Activated naive CD4-positive, alpha-beta T cell treated with anti-CD3 and anti-CD28 coated beads, Interleukin-2, amount 50 U/mL, for 72 hours (primary cell): ENCODE data around the gene PHETA2. TPM values are rescaled to one million over a fixed set of nuclear protein-coding genes. Genes with fewer than 3 reads are reported as not detected.

Experiments used
- ATAC-seq, 2 donors: fragments of 150-1000 bp; cut with Tn5 transposase; 2 replicates each; pipeline ENCODE4 v1.10.0; 2021; ENCODE audit warnings: mild to moderate bottlenecking in 2 of 2, moderate library complexity in 2 of 2
- DNase-seq, 2 donors: peaks; one replicate each; pipeline ENCODE4 v3.0.0; 2021 to 2022; ENCODE audit warnings: low spot score in 2 of 2
- H3K27ac Mint-ChIP-seq, 2 donors: one replicate each; pipeline ENCODE4 v1.8.0; 2022; ENCODE audit warnings: mild to moderate bottlenecking in 2 of 2, mixed read lengths in 2 of 2
- H3K36me3 Mint-ChIP-seq, 2 donors: one replicate each; pipeline ENCODE4 v1.8.0; 2022; ENCODE audit warnings: mixed read lengths in 2 of 2
- H3K9me3 Mint-ChIP-seq, 2 donors: one replicate each; pipeline ENCODE4 v1.8.0; 2022; ENCODE audit warnings: mixed read lengths in 2 of 2
- total RNA-seq, 2 donors: library from RNA; stranded (reverse); gene quantifications; one replicate each; pipeline ENCODE4 v1.2.3, GENCODE V29; 2022

PHETA2 gene, protein sequence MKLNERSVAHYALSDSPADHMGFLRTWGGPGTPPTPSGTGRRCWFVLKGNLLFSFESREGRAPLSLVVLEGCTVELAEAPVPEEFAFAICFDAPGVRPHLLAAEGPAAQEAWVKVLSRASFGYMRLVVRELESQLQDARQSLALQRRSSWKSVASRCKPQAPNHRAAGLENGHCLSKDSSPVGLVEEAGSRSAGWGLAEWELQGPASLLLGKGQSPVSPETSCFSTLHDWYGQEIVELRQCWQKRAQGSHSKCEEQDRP
- total RNA-seq, result 1 to 10 TPM; 2.1 to 2.2 TPM

- peak in 1 of 2 donors; percentile 60 for DNase-seq
- peak within 1 kb of the TSS; percentile 62 to 89 for H3K27ac Mint-ChIP-seq
- no peak for ATAC-seq
These were observed at the start of gene PHETA2 for GRCh38 chr22:42074132-42074811. PHETA2 (plus strand) TSS chr22:42074248; CDS start chr22:42077294, 3,046 bp downstream.

DNA sequence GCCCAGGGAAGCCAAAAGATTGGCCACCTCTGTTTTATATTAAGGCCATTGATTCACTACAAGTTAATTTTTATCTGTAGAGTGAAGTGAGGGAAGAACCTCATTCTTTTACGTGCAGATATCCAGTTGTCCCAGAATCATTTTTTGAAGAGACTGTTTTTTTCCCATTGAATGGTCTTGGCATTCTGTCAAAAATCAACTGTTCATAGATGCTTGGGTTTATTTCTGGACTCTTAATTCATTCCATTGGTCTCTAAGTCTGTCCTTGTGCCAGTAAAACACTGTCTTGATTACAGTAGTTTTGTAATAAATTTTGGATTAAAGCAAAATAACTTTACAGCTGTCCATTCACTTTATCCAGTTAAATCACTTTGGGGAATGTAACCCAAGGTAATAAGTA, 48.6 kb upstream of the PHETA2 start:
- Mint-ChIP-seq H3K27ac (no peak overlapping the region), H3K9me3 (no peaks in the 10 kb centered on the region), H3K36me3 (no peaks in the 10 kb centered on the region)
- DNase-seq, result no peak
- ATAC-seq, result no peak

More at GRCh38 chr22:42074132-42074811, at the start of gene PHETA2:
- H3K36me3 Mint-ChIP-seq, result peaks cover 0 to 15% of the 10 kb centered on the region in 2 donors
- no peaks in the 10 kb centered on the region for H3K9me3 Mint-ChIP-seq

DNA sequence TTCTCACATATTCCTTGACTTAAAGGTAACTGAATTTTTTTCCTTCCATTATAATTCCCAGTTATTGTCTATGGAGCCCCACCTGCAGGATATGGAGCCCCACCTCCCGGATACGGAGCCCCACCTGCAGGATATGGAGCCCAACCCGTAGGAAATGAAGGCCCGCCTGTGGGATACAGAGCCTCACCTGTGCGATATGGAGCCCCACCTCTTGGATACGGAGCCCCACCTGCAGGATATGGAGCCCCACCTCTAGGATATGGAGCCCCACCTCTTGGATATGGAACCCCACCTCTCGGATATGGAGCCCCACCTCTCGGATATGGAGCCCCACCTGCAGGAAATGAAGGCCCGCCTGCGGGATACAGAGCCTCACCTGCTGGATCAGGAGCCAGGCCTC, 47.3 kb upstream of the PHETA2 start:
- H3K36me3 Mint-ChIP-seq, result no peaks in the 10 kb centered on the region
- H3K27ac Mint-ChIP-seq, result no peak overlapping the region
- H3K9me3 Mint-ChIP-seq, result no peaks in the 10 kb centered on the region

GRCh38 chr22:42033263-42034181, 40.5 kb upstream of the PHETA2 start:
- Mint-ChIP-seq H3K36me3 (peaks cover 12 to 18% of the 10 kb centered on the region in 2 donors), H3K27ac (no peak overlapping the region), H3K9me3 (peaks cover 7 to 9% of the 10 kb centered on the region in 2 donors)
- DNase-seq (no peak), ATAC-seq (no peak)

More for the DNA sequence above, 47.3 kb upstream of the PHETA2 start:
- ATAC-seq, result no peak
- DNase-seq, result no peak

DNA sequence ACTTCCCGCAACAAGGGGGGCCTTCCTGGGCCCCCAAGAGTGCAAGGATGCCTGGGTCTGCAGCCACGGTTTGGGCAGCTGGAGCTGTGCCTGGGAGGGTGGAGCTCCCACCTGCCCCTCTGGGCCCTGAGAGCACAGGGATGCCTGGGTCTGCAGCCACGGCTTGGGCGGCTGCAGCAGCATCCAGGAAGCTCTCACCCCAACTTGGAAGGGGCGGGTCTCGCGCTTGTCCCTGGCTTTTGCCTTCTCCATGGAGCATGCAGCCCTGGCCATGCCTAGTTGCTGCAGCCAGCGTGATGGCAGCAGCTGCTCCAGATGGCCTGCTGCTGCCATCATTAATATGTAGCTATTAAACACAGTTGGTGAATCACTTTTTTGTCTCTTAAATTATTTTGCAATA, 38.8 kb upstream of the PHETA2 start:
- DNase-seq (no peak), ATAC-seq (no peak)
- H3K36me3 Mint-ChIP-seq, result peaks cover 12 to 18% of the 10 kb centered on the region in 2 donors
- H3K27ac Mint-ChIP-seq, result no peak overlapping the region
- H3K9me3 Mint-ChIP-seq, result peaks cover 7 to 9% of the 10 kb centered on the region in 2 donors

- peaks cover 8 to 13% of the 10 kb centered on the region in 2 donors for H3K9me3 Mint-ChIP-seq
- no peak for ATAC-seq
- peak overlapping the region in 1 of 2 donors; percentile 7 for H3K27ac Mint-ChIP-seq
- no peak for DNase-seq
- peaks cover 9 to 14% of the 10 kb centered on the region in 2 donors for H3K36me3 Mint-ChIP-seq
These were observed 34.8 kb upstream of the PHETA2 start for GRCh38 chr22:42039271-42039670.

DNA sequence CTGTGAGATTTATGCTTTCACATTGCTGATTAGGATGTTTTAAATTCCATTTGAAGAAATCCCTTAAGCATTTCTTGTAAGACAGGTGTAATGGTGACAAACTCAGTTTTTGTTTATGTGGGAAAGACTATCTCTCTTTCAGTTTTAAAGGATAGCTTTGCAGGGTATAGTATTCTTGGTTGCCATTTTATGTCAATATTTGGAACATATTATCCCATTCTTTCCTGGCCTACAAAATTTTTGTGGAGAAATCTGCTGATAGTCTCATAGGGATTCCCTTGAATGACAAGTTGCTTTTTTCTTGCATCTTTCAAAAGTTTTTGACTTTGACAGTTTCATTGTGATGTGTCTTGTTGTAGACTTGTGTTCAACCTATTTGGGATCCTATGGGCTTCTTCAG, 32.3 kb upstream of the PHETA2 start:
- H3K27ac Mint-ChIP-seq, result no peak overlapping the region
- H3K36me3 Mint-ChIP-seq, result peaks cover 9 to 13% of the 10 kb centered on the region in 2 donors
- no peak for DNase-seq
- peaks cover 5 to 13% of the 10 kb centered on the region in 2 donors for H3K9me3 Mint-ChIP-seq
- no peak for ATAC-seq

DNA sequence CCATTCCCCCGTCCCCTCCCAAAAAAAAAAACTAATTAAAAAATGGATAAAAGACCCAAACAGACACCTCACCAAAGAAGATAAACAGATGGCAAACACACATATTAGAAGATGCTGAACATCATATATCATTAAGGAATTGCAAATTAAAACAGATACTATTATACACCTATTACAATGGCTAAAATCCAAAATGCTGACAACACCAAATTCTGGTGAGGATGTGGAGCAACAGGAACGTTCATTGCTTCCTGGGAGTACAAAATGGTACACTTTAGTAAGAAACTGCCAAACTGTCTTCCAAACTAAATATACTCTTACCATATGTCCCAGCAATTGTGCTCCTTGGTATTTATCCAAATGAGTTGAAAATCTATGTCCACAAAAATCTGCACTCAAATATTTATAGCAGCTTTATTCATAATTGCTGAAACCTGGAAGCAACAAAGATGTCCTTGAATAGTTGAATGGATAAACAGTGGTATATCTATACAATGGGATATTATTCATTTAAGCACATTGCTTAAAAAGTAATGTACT, 23.3 kb upstream of the PHETA2 start:
- H3K9me3 Mint-ChIP-seq, result no peaks in the 10 kb centered on the region
- DNase-seq, result no peak
- H3K36me3 Mint-ChIP-seq, result no peaks in the 10 kb centered on the region
- H3K27ac Mint-ChIP-seq, result no peak overlapping the region
- no peak for ATAC-seq

- H3K36me3 Mint-ChIP-seq, result peaks cover 8 to 12% of the 10 kb centered on the region in 2 donors
- H3K9me3 Mint-ChIP-seq, result peaks cover 6 to 15% of the 10 kb centered on the region in 2 donors
- no peak overlapping the region for H3K27ac Mint-ChIP-seq
- no peak for DNase-seq
- no peak for ATAC-seq
These were observed 21.3 kb upstream of the PHETA2 start for GRCh38 chr22:42052765-42053164.

DNA sequence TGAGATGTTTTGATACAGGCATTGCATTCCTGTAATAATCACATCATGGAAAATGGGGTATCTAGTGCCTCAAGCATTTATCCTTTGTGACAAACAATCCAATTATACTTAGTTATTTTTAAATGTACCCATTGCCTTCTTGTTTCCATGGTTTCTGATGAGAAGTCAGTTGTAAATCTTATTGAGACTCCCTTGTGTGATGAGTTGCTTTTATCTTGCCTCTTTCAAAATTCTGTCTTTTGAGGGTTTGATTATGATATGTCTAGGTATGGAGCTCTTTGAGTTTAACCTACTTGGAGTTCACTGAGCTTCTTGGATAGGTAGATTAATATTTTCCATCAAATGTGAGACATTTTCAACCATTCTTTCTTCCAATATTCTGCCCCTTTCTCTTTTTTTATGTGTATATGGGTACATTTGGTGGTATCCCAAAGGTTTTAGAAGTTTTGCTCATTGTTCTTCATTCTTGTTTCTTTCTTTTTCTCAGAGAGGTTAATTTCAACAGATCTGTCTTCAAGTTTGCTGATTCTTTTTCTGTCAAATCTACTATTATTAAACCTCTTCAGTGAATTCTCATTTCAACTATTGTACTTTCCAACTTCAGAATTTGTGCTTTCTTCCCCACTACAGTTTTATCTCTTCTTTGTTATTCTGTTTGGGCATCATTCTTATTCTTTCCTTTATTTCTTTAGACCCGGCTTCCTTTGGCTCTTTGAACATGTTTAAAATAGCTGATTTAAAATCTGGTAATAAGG, 17.1 kb upstream of the PHETA2 start:
- DNase-seq, result no peak
- ATAC-seq, result no peak
- no peak overlapping the region for H3K27ac Mint-ChIP-seq
- peaks cover 12 to 24% of the 10 kb centered on the region in 2 donors for H3K9me3 Mint-ChIP-seq
- H3K36me3 Mint-ChIP-seq, result peaks cover 29 to 34% of the 10 kb centered on the region in 2 donors

GRCh38 chr22:42060489-42060888, 13.6 kb upstream of the PHETA2 start:
- Mint-ChIP-seq H3K36me3 (peaks cover 38 to 53% of the 10 kb centered on the region in 2 donors), H3K27ac (no peak overlapping the region), H3K9me3 (peaks cover 12 to 24% of the 10 kb centered on the region in 2 donors)
- DNase-seq (no peak), ATAC-seq (no peak)

- no peak for DNase-seq
- H3K9me3 Mint-ChIP-seq, result peaks cover 12 to 24% of the 10 kb centered on the region in 2 donors
- ATAC-seq, result no peak
- H3K27ac Mint-ChIP-seq, result no peak overlapping the region
- peaks cover 38 to 56% of the 10 kb centered on the region in 2 donors for H3K36me3 Mint-ChIP-seq
These were observed 13.0 kb upstream of the PHETA2 start for GRCh38 chr22:42061041-42061440.

DNA sequence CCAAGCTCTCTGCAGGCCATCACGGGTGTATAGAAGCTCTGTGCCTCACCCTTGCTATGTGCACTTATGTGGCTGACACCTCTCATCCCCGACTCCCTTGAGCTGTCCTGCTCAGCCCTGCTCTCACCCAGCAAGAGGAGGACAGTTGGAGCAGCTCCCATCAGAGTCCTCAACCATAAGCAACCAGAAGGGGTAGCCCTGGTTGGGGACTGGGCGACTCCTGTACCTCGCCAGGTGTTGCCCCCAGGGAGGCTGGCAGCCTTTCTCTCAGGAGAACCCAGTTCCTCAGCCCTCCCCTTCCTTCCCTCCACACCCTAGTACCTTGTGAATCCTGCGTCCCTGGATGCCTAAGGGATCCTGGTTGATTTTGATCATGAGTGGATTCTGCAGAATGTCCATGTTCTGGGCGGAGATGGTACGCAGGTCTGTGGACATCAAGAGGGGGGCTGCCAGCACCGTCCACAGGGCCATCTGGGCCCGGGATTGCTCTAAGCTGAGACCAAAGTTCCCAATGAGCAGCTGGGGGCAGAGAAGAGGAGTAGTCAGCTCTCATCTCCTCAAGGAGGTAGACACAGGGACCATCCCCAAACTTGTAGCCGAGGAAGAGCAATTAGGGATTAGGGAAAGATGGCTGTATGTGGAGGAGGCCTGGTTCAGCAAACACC, 11.4 kb upstream of the PHETA2 start:
- peaks cover 6 to 9% of the 10 kb centered on the region in 2 donors for H3K9me3 Mint-ChIP-seq
- DNase-seq, result no peak
- H3K36me3 Mint-ChIP-seq, result peaks cover 36 to 44% of the 10 kb centered on the region in 2 donors
- no peak for ATAC-seq
- H3K27ac Mint-ChIP-seq, result peak overlapping the region in 1 of 2 donors; percentile 38

DNA sequence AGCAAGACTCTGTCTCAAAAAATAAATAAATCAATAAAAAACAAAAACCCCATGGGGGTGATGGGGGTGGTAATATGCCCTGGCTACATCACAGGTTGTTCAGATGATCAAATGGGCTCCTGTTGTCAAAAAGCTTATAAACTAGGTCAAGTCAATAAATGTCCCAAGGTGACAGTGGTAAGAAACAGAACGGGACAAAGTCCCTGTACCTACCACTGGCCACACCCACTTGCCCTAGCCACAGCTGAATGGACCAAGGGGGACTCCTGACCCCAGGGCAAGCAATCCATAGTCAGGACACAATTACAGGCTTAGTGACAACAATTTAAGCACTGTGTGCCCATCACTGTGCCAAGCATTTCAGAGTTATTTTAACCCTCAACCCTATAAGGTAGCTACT, 9.4 kb upstream of the PHETA2 start:
- no peaks in the 10 kb centered on the region for H3K9me3 Mint-ChIP-seq
- DNase-seq (no peak), ATAC-seq (no peak)
- H3K27ac Mint-ChIP-seq, result no peak overlapping the region
- H3K36me3 Mint-ChIP-seq, result peaks cover 19 to 26% of the 10 kb centered on the region in 2 donors

DNA sequence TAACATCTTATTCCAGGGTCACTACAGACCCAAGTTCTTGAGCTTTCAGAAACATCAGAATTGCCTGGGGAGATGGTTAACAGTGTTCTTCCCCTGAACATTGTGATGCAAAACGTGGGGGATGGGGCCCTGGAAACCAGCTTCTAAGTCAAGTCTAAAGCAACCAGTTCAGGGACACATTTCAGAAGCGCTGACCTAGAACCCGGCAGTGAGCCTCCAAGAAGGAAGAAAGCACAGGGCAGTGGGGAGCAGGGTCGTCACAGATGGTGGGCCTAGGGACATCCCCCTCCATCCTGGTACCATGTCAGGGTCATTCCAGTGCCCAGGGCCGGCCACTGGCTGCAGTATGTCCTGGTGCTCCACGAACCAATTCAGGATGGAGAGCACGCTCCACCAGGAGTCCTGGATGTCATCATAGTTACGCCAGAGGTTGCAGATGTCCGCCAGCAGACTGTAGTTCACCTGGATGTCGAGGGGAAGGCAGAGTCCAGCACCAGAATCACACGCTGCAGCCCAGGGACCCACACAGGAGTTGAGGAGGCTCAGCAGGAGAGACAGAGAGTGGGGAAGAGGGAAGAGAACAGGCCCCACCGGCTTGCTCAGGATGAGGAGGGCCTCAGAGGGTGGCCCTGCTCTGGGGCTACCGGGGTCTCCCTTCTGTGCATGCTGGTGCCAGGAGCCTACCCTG, 8.5 kb upstream of the PHETA2 start:
- Mint-ChIP-seq H3K27ac (peak overlapping the region in 1 of 2 donors; percentile 95), H3K36me3 (peaks cover 16 to 22% of the 10 kb centered on the region in 2 donors), H3K9me3 (no peaks in the 10 kb centered on the region)
- ATAC-seq (no peak), DNase-seq (no peak)
